Measurements from ENCODE around the gene DTYMK. TPM values are rescaled to one million over a fixed set of nuclear protein-coding genes. Genes with fewer than 3 reads are reported as not detected.

Gene DTYMK
- total and polyA plus RNA-seq, 3 donors from 2014 or later: 16.4 to 30.0 (median 27.4) TPM

DNA sequence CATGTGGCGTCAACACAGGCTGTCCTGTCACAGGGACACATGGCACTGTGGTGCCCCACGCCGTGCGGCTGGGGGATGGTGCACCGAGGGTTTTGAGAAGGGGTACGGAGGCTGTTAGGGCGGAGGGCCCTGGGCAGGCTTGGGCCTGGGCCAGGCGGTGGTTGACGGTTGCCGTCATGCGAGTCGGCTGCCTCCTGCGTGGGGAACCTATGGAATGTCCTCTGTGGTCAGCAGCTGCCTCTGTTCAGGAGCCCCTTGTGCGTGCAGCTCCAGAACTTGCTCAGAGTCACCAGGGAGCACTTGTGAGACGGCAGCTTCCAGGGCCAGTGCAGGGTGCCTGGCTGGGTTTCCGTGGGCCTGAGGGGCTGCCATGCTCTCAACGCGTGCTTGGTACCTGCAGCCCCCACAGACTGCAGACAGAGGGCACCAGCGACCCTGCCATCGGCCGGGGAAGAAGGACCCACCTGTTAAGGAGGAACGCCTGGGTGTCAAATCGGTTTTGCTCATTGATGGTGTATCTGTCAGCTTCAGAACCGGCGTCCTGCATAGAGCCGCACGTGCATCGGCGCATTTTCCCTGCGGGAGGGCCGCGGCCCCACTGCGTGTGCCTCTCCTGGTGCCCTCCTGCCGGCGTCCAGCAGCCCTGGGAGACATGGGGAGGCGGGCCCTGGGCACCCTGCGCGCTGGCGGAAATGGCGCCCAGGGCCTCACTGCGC lies 37.8 kb upstream of the DTYMK start:
- no peaks in the 10 kb centered on the region for H3K36me3 ChIP-seq (ENCODE audit: low read depth, missing control alignments)
- WGBS, 2 donors: 57 to 92% methylated on average over 18 to 41 of the region's 41 CpGs
- no peak overlapping the region for H3K27ac ChIP-seq
- intact Hi-C loops (cut with DNase I; ENCODE audit: low total_unique reads): no loop called here
- H3K4me1 ChIP-seq: no peaks in the 10 kb centered on the region
- H3K4me3 ChIP-seq: peak overlapping the region in 1 of 2 donors; percentile 26
- TF ChIP-seq POLR2A (IDR thresholded peaks at IDR 0.05) (no peak), CTCF (IDR thresholded peaks at IDR 0.05) (no peak)
- no peaks in the 10 kb centered on the region for H3K27me3 ChIP-seq
- H3K9me3 ChIP-seq: no peaks in the 10 kb centered on the region
- DNase-seq: no peak

DNA sequence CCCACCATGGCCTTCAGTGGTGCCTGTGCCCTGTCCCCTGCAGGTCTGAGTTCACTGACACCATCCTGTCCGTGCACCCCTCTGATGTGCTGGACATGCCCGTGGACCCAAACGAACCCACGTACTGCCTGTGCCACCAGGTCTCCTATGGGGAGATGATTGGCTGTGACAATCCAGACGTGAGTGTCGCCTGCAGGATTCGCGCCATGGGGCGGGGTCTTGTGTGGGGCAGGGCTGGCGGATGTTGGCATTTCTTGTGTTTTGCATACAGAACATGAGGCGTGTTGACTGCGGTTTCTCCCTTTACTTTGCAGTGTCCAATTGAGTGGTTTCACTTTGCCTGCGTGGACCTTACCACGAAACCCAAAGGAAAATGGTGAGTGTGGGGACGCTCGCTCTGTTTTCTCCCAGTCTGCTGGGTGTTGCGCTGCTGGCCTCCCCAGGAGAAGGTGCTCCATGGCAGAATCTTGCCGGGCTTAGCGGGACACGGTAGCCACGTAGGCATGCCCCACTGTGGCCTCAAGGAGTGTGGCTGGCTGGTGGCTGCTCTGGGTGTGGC lies 36.4 kb upstream of the DTYMK start:
- WGBS, 2 donors: 97 to 98% methylated on average over 13 to 21 of the region's 21 CpGs
- intact Hi-C loops (cut with DNase I; ENCODE audit: low total_unique reads): no loop called here
- H3K9me3 ChIP-seq: no peaks in the 10 kb centered on the region
- no peak overlapping the region for H3K4me3 ChIP-seq
- TF ChIP-seq CTCF (IDR thresholded peaks at IDR 0.05) (no peak), POLR2A (IDR thresholded peaks at IDR 0.05) (no peak)
- H3K27ac ChIP-seq: no peak overlapping the region
- H3K4me1 ChIP-seq: no peaks in the 10 kb centered on the region
- DNase-seq: no peak
- no peaks in the 10 kb centered on the region for H3K36me3 ChIP-seq (ENCODE audit: low read depth, missing control alignments)
- H3K27me3 ChIP-seq: no peaks in the 10 kb centered on the region

GRCh38 chr2:241721852-241722251 lies 35.2 kb upstream of the DTYMK start:
- TF ChIP-seq POLR2A (IDR thresholded peaks at IDR 0.05) (no peak), CTCF (IDR thresholded peaks at IDR 0.05) (no peak)
- no peak for DNase-seq
- Histone ChIP-seq H3K9me3 (no peaks in the 10 kb centered on the region), H3K27ac (no peak overlapping the region), H3K27me3 (no peaks in the 10 kb centered on the region), H3K36me3 (ENCODE audit: low read depth, missing control alignments) (no peaks in the 10 kb centered on the region), H3K4me3 (no peak overlapping the region), H3K4me1 (no peaks in the 10 kb centered on the region)
- intact Hi-C loops (cut with DNase I; ENCODE audit: low total_unique reads): no loop called here
- WGBS, 2 donors: 86 to 87% methylated on average over 11 to 12 of the region's 12 CpGs

- H3K27ac ChIP-seq: no peak overlapping the region
- H3K27me3 ChIP-seq: no peaks in the 10 kb centered on the region
- no peaks in the 10 kb centered on the region for H3K36me3 ChIP-seq (ENCODE audit: low read depth, missing control alignments)
- H3K9me3 ChIP-seq: no peaks in the 10 kb centered on the region
- 91 to 92% methylated on average over 14 of the region's 15 CpGs for WGBS, 2 donors
- H3K4me3 ChIP-seq: no peak overlapping the region
- TF ChIP-seq POLR2A (IDR thresholded peaks at IDR 0.05) (no peak), CTCF (IDR thresholded peaks at IDR 0.05) (no peak)
- no peak for DNase-seq
- no peaks in the 10 kb centered on the region for H3K4me1 ChIP-seq
- intact Hi-C loops (cut with DNase I; ENCODE audit: low total_unique reads): no loop called here
Measured at GRCh38 chr2:241720560-241720959, 33.9 kb upstream of the DTYMK start.

DNA sequence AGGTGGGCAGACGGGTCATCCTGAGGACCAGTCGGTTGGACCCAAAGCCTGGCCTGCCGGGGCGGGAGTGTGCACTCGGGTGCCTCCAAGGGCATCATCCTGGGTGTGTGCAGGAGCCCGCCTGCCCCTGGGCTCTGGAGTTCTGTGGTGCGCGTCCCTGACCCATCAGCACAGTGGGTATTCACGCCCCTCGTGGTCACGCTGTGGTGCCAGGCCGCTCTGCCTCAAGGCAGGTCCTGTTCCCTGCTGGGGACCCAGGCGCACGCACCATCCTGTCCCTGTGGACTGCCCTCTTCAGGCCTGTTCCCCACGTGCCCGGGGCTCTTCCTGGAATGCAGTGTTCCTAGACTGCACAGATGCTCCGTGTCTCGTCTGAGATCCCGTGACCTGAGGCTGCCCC lies 33.5 kb upstream of the DTYMK start:
- no peak overlapping the region for H3K27ac ChIP-seq
- TF ChIP-seq CTCF (IDR thresholded peaks at IDR 0.05) (no peak), POLR2A (IDR thresholded peaks at IDR 0.05) (no peak)
- WGBS, 2 donors: 94 to 100% methylated on average over 3 to 18 of the region's 19 CpGs
- H3K4me1 ChIP-seq: no peaks in the 10 kb centered on the region
- no peaks in the 10 kb centered on the region for H3K36me3 ChIP-seq (ENCODE audit: low read depth, missing control alignments)
- no peak for DNase-seq
- intact Hi-C loops (cut with DNase I; ENCODE audit: low total_unique reads): no loop called here
- H3K27me3 ChIP-seq: no peaks in the 10 kb centered on the region
- no peaks in the 10 kb centered on the region for H3K9me3 ChIP-seq
- H3K4me3 ChIP-seq: no peak overlapping the region

Measured in testis (tissue), 3 donors.